ENCODE results near the gene RBMX2.
A peak's percentile ranks its signal among the peaks of the same experiment; 100 is the strongest.
"Not testable (repeated sequence)": the region's sequence is repeated elsewhere in the genome, so short reads cannot be mapped to it uniquely, and the experiment has no call there.

The RBMX2 gene

DNA sequence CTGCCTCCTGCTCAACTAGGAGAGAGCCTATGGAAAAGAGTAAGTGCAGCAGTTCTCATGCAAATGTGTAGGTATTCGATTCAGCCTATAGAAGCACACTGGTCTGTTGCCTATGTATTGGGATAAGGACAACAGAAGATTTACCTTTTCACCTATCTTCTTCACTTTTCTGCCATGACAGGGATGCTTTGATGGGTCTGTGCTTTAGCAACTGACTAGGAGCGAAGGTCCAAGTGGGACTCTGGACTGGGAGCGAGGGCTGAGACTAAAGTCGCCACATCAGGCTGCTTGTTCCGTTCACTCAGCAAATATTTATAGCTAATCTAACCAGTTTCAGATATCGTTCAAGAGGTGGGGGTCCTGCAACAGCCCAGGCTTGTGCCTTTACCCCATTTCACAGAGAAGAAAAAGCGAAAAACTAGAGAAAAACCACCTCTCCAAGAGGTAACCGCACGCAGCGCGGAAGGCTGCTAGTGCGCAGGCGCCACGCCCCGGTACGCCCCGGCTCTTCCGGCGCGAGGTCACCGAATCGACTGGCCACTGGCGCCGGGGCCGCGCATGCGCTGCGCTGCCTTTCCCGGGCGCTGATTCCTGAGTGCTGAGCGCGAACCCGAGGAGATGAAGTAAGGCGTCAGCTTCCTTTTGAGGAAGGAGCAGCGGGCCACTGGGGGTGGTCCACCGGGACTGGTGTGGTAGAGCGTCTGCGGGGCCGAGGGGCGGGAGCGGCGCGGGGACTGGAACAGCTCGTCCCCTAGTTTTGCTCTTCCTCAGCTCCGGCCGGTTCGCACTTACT, at the start of gene RBMX2:
TSS of gene RBMX2 (plus strand) at position 573 of the 793 bp plus-strand sequence. CDS start at position 619, 46 bp downstream.
- peak; percentile 58 for DNase-seq (ENCODE audit: low read depth)

DNA sequence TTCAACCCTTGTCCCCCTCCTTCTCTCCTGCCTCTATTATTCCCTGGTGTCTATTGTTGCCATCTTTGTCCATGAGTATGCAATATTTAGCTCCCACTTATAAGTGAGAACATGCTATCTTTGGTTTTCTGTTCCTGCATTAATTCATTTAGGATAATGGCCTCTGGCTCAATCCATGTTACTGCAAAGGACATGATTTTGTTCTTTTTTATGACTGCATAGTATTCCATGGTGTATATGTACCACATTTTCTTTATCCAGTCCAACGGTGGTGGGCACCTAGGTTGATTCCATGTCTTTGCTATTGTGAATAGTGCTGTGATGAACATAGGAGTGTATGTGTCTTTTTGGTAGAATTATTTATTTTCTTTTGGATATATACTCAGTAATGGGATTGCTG, 49.7 kb upstream of the RBMX2 start:
- not testable (repeated sequence) for DNase-seq (ENCODE audit: low read depth)

- no peak for DNase-seq (ENCODE audit: low read depth)
Observed at GRCh38 chrX:130376077-130376476, 25.7 kb upstream of the RBMX2 start.

DNA sequence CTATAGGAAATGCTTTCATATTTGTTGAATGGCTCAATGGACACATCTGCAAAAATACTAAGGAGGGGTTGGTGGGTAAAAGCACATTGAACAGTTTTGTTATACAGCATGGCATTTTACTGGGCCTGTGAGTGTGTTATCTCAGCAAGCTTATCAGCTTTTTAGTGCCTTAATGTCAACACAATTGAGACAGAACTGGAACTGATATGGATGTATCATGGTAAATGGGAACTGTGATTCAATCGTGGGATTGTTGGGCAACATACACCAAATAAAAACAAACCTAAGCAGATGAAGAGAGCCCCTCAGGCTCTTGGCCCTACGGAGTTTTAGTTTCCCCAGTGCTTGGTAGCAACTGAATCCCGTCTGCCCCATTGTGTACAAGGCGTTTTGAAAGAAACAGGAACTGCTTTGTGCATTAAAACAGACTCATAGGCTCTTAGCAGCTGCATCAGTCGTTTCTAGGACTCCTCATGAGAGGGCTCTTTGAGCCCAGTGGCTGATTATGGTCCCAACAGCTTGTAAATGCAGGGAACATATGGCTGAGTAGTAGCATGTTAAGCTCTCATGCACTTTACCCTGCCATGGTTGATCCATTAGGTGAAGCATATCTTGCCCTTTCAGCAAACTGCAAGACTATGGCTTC, 23.6 kb upstream of the RBMX2 start:
- DNase-seq (ENCODE audit: low read depth), result no peak

DNA sequence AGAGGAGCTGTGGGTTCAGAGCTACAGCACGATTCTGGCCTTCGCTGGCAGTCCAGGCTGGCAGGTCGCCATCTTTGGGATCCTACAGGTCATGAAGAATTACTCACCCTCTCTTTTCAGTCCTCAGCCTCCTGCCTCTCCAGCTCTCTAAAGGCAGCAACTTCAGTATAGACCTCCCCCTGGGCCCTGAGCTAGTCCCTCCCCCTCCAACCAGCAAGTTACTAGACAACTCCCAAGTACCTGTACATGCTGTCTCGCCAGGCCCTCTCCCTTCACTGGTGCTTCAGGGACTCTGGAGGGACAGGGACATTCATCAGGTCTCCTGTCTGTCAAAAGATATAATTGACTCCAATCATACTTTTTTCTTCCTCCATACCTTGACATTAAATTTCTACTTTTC, 16.3 kb upstream of the RBMX2 start, which contains the start of gene GPR119:
TSS of gene GPR119 (minus strand) at position 155 of the 400 bp plus-strand sequence. CDS start 227 bp downstream, outside the sequence.
- DNase-seq (ENCODE audit: low read depth), result no peak

DNA sequence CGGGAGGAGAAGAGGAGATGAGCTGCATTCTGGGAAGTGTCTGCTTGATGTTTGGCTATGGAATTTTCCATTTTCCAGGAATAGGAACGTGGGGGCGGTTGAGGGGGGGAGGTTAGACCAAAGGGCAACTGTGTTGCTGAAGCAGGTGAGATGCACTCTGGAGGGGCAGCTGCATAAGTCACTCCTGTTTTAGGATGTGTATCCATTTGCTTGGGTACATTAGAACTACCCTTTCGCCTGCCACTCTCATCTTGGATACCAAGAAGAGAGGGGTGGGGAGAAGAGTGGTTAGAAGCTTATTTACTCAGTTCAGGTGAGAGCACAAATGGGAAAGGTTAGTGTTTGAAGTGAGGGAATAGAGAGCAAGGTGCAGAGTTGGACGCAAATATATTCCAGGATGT, 15.4 kb upstream of the RBMX2 start:
- DNase-seq (ENCODE audit: low read depth), result no peak

DNA sequence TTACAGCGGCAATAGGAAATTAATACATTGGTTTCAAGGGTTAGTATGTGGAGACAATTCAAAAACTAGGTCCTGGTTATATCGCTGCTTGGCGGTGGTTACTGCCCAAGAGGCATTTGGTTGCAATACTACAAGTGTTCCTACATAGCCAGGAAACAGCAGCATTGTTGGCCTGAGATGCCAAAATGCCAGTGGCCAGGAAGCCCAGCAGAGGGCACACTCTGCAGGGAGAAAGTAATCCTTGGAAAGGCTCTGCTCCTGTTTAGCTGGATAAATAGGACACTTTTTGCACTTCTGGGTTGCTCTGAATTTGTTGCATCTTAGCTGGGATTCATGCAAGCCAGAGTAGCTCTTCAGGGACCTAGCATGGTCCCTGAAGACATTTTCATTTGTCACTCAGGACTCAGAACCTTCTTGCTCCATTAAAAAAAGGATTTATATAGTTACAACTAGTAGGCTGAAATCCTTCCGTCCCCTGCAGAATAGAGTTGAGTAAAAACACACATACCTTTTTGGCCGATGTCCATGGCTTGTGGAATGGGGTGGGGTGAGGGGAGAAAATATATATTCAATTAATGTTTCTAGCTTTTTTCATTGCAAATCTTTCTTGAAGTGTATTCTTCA, 8.2 kb upstream of the RBMX2 start:
- no peak for DNase-seq (ENCODE audit: low read depth)

GRCh38 chrX:130395341-130395740, 6.4 kb upstream of the RBMX2 start:
- no peak for DNase-seq (ENCODE audit: low read depth)

DNA sequence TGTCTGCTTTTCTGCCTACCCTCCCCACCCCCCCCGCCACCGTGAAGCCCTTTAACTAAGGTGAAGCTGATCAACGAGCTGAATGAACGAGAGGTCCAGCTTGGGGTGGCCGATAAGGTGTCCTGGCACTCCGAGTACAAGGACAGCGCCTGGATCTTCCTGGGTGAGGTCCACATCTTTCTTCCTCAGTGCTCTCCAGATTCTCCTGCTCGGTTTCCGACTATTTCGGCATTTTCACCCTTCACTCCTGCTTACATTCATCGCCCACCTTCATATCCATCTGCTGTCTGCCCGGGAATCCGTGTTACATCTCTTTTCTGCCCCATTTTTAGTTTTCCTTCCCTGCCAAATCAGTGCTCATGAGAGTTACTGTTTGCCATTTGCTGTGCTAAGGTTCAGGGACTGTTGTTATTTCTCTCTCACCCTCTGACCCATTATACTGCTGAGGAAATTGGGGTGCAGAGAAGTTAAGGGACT, 459 bp downstream of the RBMX2 start:
- DNase-seq (ENCODE audit: low read depth), result no peak

GRCh38 chrX:130413415-130413814, 11.6 kb downstream of the RBMX2 start:
- no peak for DNase-seq (ENCODE audit: low read depth)

- no peak for DNase-seq (ENCODE audit: low read depth)
Observed at GRCh38 chrX:130414800-130415199, 13.0 kb downstream of the RBMX2 start.

DNA sequence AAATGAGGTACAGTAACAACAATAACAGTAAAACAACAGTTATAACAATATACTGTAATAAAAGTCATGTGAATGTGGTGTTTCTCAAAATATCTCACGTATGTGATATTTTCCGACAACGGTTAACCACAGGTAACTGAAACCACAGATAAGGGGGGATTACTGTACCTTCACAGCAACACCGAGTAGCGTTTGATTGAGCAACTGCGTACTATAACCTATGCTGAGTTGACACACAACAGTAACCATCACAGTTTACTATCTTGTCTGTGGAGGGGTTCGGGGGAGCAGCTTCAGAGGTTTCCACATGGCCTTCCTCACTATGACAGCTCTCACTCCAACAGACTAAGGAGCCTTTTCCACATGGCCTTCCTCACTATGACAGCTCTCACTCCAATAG, 13.4 kb downstream of the RBMX2 start:
- no peak for DNase-seq (ENCODE audit: low read depth)

GRCh38 chrX:130416785-130417184, 15.0 kb downstream of the RBMX2 start:
- no peak for DNase-seq (ENCODE audit: low read depth)

DNA sequence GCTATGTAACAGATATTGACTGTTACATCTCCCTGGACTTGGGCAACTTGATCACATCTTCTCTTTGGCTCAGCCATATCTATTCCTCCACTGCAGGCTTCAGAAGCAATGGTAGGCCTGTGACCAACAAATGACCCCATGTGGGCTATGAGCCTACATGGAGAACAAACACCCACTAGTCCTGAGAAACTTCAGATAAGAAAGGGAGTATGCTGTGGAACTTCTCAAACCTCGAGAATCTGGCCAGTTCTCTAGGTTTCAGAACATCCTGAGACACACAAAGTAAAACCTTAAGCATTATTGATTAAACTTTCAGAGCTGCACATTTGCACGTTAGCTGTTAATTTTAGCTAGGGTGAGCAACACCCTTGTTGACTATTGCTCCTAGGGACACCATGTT, 16.3 kb downstream of the RBMX2 start:
- no peak for DNase-seq (ENCODE audit: low read depth)

GRCh38 chrX:130418740-130419139, 17.0 kb downstream of the RBMX2 start:
- no peak for DNase-seq (ENCODE audit: low read depth)

DNA sequence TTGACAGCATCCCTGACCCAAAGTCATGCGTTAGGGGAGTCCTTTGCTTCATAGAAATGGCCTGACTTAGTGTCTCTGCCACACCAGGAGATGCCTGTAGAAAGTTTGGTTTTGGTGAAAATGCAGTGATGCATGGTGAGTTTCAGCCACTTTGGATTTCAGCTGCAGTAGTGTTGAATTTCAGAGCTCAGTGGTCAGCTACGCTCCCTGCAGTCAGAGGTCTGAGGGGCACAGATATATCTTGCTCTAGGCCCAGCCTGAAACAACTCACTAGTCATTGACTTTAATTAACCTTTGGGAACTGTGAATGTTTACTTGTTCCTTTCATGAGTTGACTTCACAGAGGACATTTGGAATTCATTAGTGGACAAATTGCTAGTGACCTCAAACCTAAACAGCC, 17.5 kb downstream of the RBMX2 start:
- DNase-seq (ENCODE audit: low read depth), result no peak

DNA sequence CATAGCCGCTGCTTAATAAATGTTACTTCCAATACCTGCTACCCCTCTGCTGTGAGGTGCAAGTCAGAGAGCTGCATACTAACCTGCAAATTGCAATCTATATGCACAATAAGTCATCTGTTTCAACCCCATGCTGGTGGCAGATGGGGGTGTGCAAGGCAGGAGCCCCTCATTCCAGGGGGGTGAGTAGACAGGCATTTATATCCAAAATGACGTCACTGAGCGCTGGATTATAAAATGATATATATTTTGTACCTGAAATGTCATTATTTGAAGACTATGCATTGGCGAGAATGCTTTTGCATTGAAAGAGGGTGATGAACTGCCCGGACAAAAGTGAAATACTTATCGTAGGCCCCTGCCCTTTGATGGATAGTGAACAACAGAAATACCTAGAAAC, 24.7 kb downstream of the RBMX2 start:
- DNase-seq (ENCODE audit: low read depth), result no peak

- not testable (repeated sequence) for DNase-seq (ENCODE audit: low read depth)
Observed at GRCh38 chrX:130429236-130429635, 27.4 kb downstream of the RBMX2 start.

DNA sequence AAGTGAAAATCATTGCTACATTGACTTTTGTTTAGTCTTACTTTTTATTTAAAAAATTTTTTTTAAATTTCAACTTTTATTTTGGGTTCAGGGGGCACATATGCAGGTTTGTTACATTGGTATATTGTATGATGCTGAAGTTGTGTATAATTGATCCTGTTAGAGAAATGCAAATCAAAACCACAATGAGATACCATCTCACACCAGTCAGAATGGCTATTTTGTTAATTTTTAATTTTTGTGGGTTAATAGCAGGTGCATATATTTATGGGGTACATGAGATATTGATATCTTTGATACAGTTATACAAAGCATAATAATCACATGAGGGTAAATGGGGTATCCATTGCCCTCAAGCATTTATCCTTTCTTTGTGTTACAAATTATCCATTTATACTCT, 34.1 kb downstream of the RBMX2 start:
- no peak for DNase-seq (ENCODE audit: low read depth)

DNA sequence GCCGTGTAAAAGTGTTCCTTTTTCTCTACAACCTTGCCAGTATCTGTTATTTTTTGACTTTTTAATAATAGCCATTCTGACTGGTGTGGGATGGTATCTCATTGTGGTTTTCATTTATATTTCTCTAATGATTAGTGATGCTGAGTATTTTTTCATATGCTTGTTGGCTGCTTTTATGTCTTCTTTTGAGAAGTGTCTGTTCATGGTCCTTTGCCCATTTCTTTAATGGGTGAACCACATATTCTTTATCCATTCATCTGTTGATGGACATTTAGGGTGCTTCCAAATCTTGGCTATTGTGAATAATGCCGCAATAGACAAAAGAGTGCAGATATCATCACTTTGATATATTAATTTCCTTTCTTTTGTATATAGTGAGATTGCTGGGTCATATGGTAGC, 36.2 kb downstream of the RBMX2 start:
- not testable (repeated sequence) for DNase-seq (ENCODE audit: low read depth)

- DNase-seq (ENCODE audit: low read depth), result no peak
Observed at GRCh38 chrX:130443875-130444274, 42.1 kb downstream of the RBMX2 start.

- DNase-seq (ENCODE audit: low read depth), result no peak
Observed at GRCh38 chrX:130444641-130445336, 43.0 kb downstream of the RBMX2 start.
